GM12878 (cell line): Measurements from ENCODE around the gene KCNH5. TPM values are rescaled to one million over a fixed set of nuclear protein-coding genes. Genes with fewer than 3 reads are reported as not detected.

ENCODE experiments used
- ATAC-seq: fragments of 200-7000 bp; cut with Tn5 transposase; 3 replicates; pipeline ENCODE4 v1.9.1; 2020; ENCODE audit warnings: mild to moderate bottlenecking, moderate library complexity
- BruUV-seq: library from RNA; stranded (reverse); fragments of 400-500 nt; replicated peaks from 2 replicates; lab custom pipeline; 2021; lab: Mats Ljungman, UMichigan
- CTCF ChIA-PET: fragments of 300-600 bp; sonication (Branson Sonifier 250); formaldehyde crosslinking; extraction: SDS; loops from one replicate; lab custom pipeline; 2021; ENCODE audit warnings: inconsistent platforms; lab: Yijun Ruan, JAX
- POLR2A ChIA-PET: fragments of 350-600 bp; formaldehyde crosslinking; extraction: SDS; loops from one replicate; lab custom pipeline; 2021; ENCODE audit warnings: inconsistent platforms; lab: Charles Lee
- RAD21 ChIA-PET: fragments of 300-600 bp; sonication (Branson Sonifier 250); formaldehyde crosslinking; loops from one replicate; lab custom pipeline; 2023; ENCODE audit warnings: antibody characterized with exemption; ENCODE audit not compliant: unreplicated experiment; lab: Charles Lee
- SMC1A ChIA-PET: fragments of 300-600 bp; sonication (Branson Sonifier 250); formaldehyde crosslinking; loops from one replicate; lab custom pipeline; 2023; ENCODE audit not compliant: unreplicated experiment, uncharacterized antibody; lab: Charles Lee
- DNase-seq: peaks from one replicate; pipeline ENCODE4 v3.0.0-alpha.2; 2011; ENCODE audit warnings: low read depth, low spot score
- FAIRE-seq: peaks from 3 replicates; lab custom pipeline; 2011; peaks lifted over from hg19 to GRCh38; lab: Jason Lieb, UNC
- H2AFZ ChIP-seq: 2 replicates; pipeline ENCODE4 v1.6.0; 2011; ENCODE audit warnings: low read depth, low read length, control low read depth; ENCODE audit not compliant: control insufficient read depth
- H3K27ac ChIP-seq: 2 replicates; pipeline ENCODE4 v1.5.1; 2011; ENCODE audit warnings: control low read depth; ENCODE audit not compliant: control insufficient read depth, insufficient read depth
- H3K27me3 ChIP-seq, 2 experiments: replicated peaks in 1 of 2; 2 replicates each; pipeline versions ENCODE4 v1.6.0 to v1.6.1; 2011; ENCODE audit warnings: low read length in 1 of 2; ENCODE audit not compliant: control insufficient read depth in 2 of 2, insufficient read depth in 2 of 2
- H3K36me3 ChIP-seq, 2 experiments: 2 replicates each; pipeline ENCODE4 v1.5.1; 2011; ENCODE audit warnings: low read length in 1 of 2; ENCODE audit not compliant: control insufficient read depth in 2 of 2, insufficient read depth in 2 of 2
- H3K4me1 ChIP-seq: 2 replicates; pipeline ENCODE4 v1.6.1; 2011; ENCODE audit warnings: mild to moderate bottlenecking, low read length, moderate library complexity, mixed read lengths; ENCODE audit not compliant: control insufficient read depth, insufficient read depth
- H3K4me2 ChIP-seq: 2 replicates; pipeline ENCODE4 v1.6.0; 2011; ENCODE audit warnings: control low read depth; ENCODE audit not compliant: control insufficient read depth, insufficient read depth
- H3K4me3 ChIP-seq: fragments of 200-600 bp; sonication (generic); 2 replicates; pipeline ENCODE4 v1.5.1; 2016
- H3K79me2 ChIP-seq: 2 replicates; pipeline ENCODE4 v1.6.0; 2011; ENCODE audit warnings: low read length; ENCODE audit not compliant: control insufficient read depth, insufficient read depth
- H3K9ac ChIP-seq: 2 replicates; pipeline ENCODE4 v1.8.0; 2011; ENCODE audit warnings: low read length, control low read depth, mixed read lengths; ENCODE audit not compliant: control insufficient read depth, insufficient read depth
- H3K9me3 ChIP-seq: replicated peaks from 3 replicates; pipeline ENCODE4 v1.5.1; 2011; ENCODE audit warnings: mild to moderate bottlenecking, low read length; ENCODE audit not compliant: control insufficient read depth, insufficient read depth
- H4K20me1 ChIP-seq: 2 replicates; pipeline ENCODE4 v1.6.0; 2011; ENCODE audit not compliant: control insufficient read depth, insufficient read depth
- ASH2L ChIP-seq: fragments of 300-600, 200-600 bp; sonication (generic); IDR thresholded peaks from 2 replicates; pipeline ENCODE4 v1.6.1; 2017; ENCODE audit warnings: low read depth, mild to moderate bottlenecking, borderline replicate concordance
- BCL11A ChIP-seq: IDR thresholded peaks from 2 replicates; pipeline ENCODE4 v1.6.1; 2011; ENCODE audit warnings: low read depth, low read length
- BMI1 ChIP-seq: fragments of 450-650 bp; IDR thresholded peaks from 2 replicates; pipeline ENCODE4 v1.6.1; 2016; ENCODE audit warnings: mild to moderate bottlenecking, moderate library complexity, borderline replicate concordance
- HCFC1 ChIP-seq: fragments of 150-350 bp; IDR thresholded peaks from 2 replicates; pipeline ENCODE4 v1.6.1; 2014; ENCODE audit warnings: low read length
- KDM1A ChIP-seq: fragments of 200-600 bp; sonication (generic); IDR thresholded peaks from 2 replicates; pipeline ENCODE4 v1.6.1; 2016; ENCODE audit warnings: borderline replicate concordance
- MTA2 ChIP-seq: fragments of 450-650 bp; IDR thresholded peaks from 2 replicates; pipeline ENCODE4 v1.6.1; 2016; ENCODE audit warnings: low read depth, mild to moderate bottlenecking, moderate library complexity
- MXI1 ChIP-seq: fragments of 150-350 bp; IDR thresholded peaks from 2 replicates; pipeline ENCODE4 v1.6.1; 2011; ENCODE audit warnings: low read depth, mild to moderate bottlenecking, inconsistent platforms, low read length, improper control_type of control experiment
- RELA ChIP-seq: fragments of 450-650 bp; IDR thresholded peaks from 2 replicates; pipeline ENCODE4 v1.8.0; 2014; ENCODE audit warnings: borderline replicate concordance; ENCODE audit not compliant: partially characterized antibody
- SMAD5 ChIP-seq: IDR thresholded peaks from 2 replicates; pipeline ENCODE4 v1.6.1; 2016; ENCODE audit warnings: antibody characterized with exemption, low read depth
- SREBF1 ChIP-seq: IDR thresholded peaks from 2 replicates; pipeline ENCODE4 v1.6.1; 2012; ENCODE audit warnings: mild to moderate bottlenecking, low read length
- STAT3 ChIP-seq: IDR thresholded peaks from 2 replicates; pipeline ENCODE4 v1.6.1; 2011; ENCODE audit warnings: low read depth, low read length, improper control_type of control experiment
- SUZ12 ChIP-seq: fragments of 200-600 bp; sonication (generic); IDR thresholded peaks from one replicate; pipeline ENCODE4 v1.6.1; 2018; ENCODE audit warnings: antibody characterized with exemption, mild to moderate bottlenecking; ENCODE audit not compliant: unreplicated experiment
- YBX1 ChIP-seq: fragments of 450-650 bp; IDR thresholded peaks from 2 replicates; pipeline ENCODE4 v1.6.1; 2016; ENCODE audit warnings: antibody characterized with exemption
- ZNF274 ChIP-seq: IDR thresholded peaks from one replicate; pipeline ENCODE4 v1.8.0; 2011; ENCODE audit not compliant: insufficient read length, insufficient read depth
- WGBS: methylation state at CpG from one replicate; pipeline ENCODE4 v1.1.6; 2016; ENCODE audit warnings: low lambda C conversion rate; ENCODE audit not compliant: insufficient replicate concordance, insufficient coverage; ENCODE audit errors: missing lambda C conversion rate; 5-methylcytosine and 5-hydroxymethylcytosine counted together
- in situ Hi-C: fragments of 300-500 bp; cut with MboI; formaldehyde crosslinking; loops from 9 replicates; pipeline ENCODE4 v1.14.3; 2018; ENCODE audit warnings: mixed read lengths
- intact Hi-C: fragments of 100-400 bp; cut with micrococcal nuclease; formaldehyde crosslinking; loops from one replicate; pipeline ENCODE4 v1.14.2; 2022; ENCODE audit not compliant: unreplicated experiment
- polyA plus RNA-seq, 11 experiments: library from polyadenylated mRNA; depleted of rRNA in 4 of 11; unstranded in 6 of 11; stranded (reverse) in 5 of 11; fragments of >200 nt; fragmentation: Nextera tagmentation in 4 of 11; fragmentation: Illumina TruSeq in 1 of 11; extraction: Ambion mirVana in 4 of 11; extraction: Trizol in 1 of 11; gene quantifications; 1 replicate in 1 of 11; 2 replicates in 10 of 11; pipeline versions ENCODE4 v1.2.1 to v1.2.3, GENCODE V29; 2011 to 2016; ENCODE audit warnings: inconsistent platforms in 2 of 11, missing spikeins in 2 of 11, low read depth in 1 of 11
- total RNA-seq, 4 experiments: library from RNA; depleted of rRNA in 3 of 4; stranded (reverse); fragments of >200 nt in 3 of 4; fragmentation: Illumina TruSeq in 1 of 4; extraction: Trizol in 1 of 4; gene quantifications; 2 replicates each; pipeline versions ENCODE4 v1.2.1 to v1.2.3, GENCODE V29; 2013 to 2021
- TF ChIP-seq, protein P1 (sequence below): fragments of 450-650 bp; IDR thresholded peaks from 2 replicates; pipeline ENCODE4 v1.6.1; 2017; ENCODE audit warnings: borderline replicate concordance
- TF ChIP-seq, protein P2 (sequence below): IDR thresholded peaks from 2 replicates; pipeline ENCODE4 v1.6.1; 2011; ENCODE audit warnings: low read depth, mild to moderate bottlenecking, low read length, moderate library complexity, borderline replicate concordance; ENCODE audit errors: extremely low read depth
- TF ChIP-seq, protein P3 (sequence below): fragments of 450-650 bp; IDR thresholded peaks from 2 replicates; pipeline ENCODE4 v1.6.1; 2018; ENCODE audit warnings: mild to moderate bottlenecking, low read depth, moderate library complexity; ENCODE audit not compliant: partially characterized antibody
- TF ChIP-seq, protein P4 (sequence below): IDR thresholded peaks from 2 replicates; pipeline ENCODE4 v1.6.1; 2011; ENCODE audit warnings: borderline replicate concordance, low read depth, mild to moderate bottlenecking, moderate library complexity, low read length; ENCODE audit not compliant: insufficient read depth, poor library complexity, severe bottlenecking

Gene KCNH5
- total and polyA plus RNA-seq, 10 of the 15 experiments (the other 5 are each of a cell fraction or from before 2014, with no cell fraction given), result under 0.01 to 0.04 (median 0.04) TPM; not detected in 7

DNA sequence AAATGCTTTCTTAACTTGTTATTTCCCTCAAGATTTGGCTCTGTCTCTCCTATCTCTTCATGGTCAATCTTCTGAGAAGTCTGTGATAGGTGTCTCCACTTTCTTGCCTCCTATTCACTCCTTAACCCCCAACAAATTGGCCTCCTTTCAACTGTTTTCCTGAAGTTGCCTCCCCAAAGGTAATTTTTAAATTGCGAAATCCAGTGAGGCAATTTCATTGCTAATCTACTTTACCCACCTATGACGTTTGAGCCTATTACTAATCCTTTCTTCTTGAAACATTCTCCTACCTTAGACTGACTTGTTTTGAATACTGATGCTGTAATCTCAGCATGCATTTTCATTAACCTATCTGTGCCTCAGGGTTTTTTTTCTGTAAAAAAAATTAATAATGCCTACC lies 6.0 kb upstream of the KCNH5 start:
- H3K9me3 ChIP-seq, result no peaks in the 10 kb centered on the region
- ChIA-PET RAD21 (no interaction called here), CTCF (no interaction called here), POLR2A (no interaction called here), SMC1A (no interaction called here)
- 20% methylated on average over 2 of the region's 2 CpGs for WGBS
- no peaks in the 10 kb centered on the region for H3K4me1 ChIP-seq
- H3K4me3 ChIP-seq, result no peak overlapping the region
- H3K27ac ChIP-seq, result no peak overlapping the region
- H3K9ac ChIP-seq, result no peak overlapping the region
- BruUV-seq, result no TSS peak
- H3K4me2 ChIP-seq, result no peak overlapping the region
- no peak for ATAC-seq
- no peaks in the 10 kb centered on the region for H3K79me2 ChIP-seq
- TF ChIP-seq MXI1 (no peak), YBX1 (no peak), SMAD5 (no peak), KDM1A (no peak), RELA (no peak), SREBF1 (no peak), SUZ12 (no peak), BMI1 (no peak), ASH2L (no peak), HCFC1 (no peak), MTA2 (no peak), STAT3 (no peak), ZNF274 (no peak), BCL11A (no peak)
- TF ChIP-seq, protein P1, sequence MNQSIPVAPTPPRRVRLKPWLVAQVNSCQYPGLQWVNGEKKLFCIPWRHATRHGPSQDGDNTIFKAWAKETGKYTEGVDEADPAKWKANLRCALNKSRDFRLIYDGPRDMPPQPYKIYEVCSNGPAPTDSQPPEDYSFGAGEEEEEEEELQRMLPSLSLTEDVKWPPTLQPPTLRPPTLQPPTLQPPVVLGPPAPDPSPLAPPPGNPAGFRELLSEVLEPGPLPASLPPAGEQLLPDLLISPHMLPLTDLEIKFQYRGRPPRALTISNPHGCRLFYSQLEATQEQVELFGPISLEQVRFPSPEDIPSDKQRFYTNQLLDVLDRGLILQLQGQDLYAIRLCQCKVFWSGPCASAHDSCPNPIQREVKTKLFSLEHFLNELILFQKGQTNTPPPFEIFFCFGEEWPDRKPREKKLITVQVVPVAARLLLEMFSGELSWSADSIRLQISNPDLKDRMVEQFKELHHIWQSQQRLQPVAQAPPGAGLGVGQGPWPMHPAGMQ, result no peak
- TF ChIP-seq, protein P2, sequence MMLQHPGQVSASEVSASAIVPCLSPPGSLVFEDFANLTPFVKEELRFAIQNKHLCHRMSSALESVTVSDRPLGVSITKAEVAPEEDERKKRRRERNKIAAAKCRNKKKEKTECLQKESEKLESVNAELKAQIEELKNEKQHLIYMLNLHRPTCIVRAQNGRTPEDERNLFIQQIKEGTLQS, result no peak
- TF ChIP-seq, protein P3, sequence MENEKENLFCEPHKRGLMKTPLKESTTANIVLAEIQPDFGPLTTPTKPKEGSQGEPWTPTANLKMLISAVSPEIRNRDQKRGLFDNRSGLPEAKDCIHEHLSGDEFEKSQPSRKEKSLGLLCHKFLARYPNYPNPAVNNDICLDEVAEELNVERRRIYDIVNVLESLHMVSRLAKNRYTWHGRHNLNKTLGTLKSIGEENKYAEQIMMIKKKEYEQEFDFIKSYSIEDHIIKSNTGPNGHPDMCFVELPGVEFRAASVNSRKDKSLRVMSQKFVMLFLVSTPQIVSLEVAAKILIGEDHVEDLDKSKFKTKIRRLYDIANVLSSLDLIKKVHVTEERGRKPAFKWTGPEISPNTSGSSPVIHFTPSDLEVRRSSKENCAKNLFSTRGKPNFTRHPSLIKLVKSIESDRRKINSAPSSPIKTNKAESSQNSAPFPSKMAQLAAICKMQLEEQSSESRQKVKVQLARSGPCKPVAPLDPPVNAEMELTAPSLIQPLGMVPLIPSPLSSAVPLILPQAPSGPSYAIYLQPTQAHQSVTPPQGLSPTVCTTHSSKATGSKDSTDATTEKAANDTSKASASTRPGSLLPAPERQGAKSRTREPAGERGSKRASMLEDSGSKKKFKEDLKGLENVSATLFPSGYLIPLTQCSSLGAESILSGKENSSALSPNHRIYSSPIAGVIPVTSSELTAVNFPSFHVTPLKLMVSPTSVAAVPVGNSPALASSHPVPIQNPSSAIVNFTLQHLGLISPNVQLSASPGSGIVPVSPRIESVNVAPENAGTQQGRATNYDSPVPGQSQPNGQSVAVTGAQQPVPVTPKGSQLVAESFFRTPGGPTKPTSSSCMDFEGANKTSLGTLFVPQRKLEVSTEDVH, result no peak
- TF ChIP-seq, protein P4, sequence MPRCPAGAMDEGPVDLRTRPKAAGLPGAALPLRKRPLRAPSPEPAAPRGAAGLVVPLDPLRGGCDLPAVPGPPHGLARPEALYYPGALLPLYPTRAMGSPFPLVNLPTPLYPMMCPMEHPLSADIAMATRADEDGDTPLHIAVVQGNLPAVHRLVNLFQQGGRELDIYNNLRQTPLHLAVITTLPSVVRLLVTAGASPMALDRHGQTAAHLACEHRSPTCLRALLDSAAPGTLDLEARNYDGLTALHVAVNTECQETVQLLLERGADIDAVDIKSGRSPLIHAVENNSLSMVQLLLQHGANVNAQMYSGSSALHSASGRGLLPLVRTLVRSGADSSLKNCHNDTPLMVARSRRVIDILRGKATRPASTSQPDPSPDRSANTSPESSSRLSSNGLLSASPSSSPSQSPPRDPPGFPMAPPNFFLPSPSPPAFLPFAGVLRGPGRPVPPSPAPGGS, result no peak
- no peaks in the 10 kb centered on the region for H4K20me1 ChIP-seq
- no peak for DNase-seq
- peaks cover 0 to under 1% of the 10 kb centered on the region in 2 experiments; a peak in 2 of 4 replicates for H3K27me3 ChIP-seq
- no peak overlapping the region for H2AFZ ChIP-seq
- intact Hi-C loops, result no loop called here
- in situ Hi-C loops, result no loop called here
- H3K36me3 ChIP-seq, result no peaks in the 10 kb centered on the region
- FAIRE-seq, result no peak
